Measurements from ENCODE around the gene ZNF605.
A peak's percentile ranks its signal among the peaks of the same experiment; 100 is the strongest.
"Not testable (repeated sequence)": the region's sequence is repeated elsewhere in the genome, so short reads cannot be mapped to it uniquely, and the experiment has no call there.

Gene ZNF605

DNA sequence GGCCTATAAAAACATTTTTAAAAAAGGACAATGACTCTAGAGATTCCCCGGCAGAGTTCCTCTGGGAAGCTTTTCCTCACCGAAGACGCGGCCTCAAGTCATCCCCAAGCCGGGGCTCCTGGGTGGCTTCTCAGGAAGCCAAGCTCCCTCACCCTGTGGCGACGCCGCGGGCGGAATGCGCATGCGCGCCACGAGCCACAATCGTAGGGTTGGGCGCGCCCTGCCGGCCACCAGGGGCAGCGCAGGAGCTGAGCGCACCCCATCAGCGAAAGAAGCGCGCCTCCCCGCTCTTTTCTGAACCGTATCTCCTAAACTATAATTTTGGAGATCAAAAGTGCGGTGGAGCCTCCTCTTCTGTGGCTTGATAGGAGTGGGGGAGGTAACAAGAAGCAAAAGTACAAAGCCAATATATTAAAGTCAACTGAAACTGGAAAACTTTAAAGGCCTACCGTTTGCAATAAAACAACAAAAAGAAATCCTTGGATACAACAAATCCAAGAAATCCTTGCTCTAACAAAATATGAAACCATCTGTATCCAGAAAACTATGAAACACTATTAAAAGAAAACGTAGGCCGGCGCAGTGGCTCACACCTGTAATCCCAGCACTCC is 51.3 kb downstream of the ZNF605 start:
- DNase-seq, result no peak

DNA sequence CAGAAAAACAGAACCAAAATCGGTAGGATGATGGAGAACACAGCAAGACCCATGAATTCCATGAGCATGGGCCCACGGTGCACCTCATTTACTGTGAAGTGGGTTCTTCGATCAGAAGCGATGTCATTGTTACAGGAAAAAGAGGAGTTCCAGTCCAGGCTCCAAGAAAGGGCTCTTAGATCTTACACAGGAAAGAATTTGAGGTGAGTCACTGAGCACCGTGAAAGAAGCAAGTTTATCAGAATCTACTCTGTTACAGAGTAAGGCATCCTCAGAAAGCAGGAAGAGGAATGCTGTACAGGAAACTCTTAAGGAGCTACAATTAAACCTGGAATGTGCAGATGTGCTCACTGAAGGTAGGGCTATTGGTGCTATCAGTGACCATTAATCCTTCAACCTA is 57.1 kb downstream of the ZNF605 start:
- DNase-seq, result no peak

DNA sequence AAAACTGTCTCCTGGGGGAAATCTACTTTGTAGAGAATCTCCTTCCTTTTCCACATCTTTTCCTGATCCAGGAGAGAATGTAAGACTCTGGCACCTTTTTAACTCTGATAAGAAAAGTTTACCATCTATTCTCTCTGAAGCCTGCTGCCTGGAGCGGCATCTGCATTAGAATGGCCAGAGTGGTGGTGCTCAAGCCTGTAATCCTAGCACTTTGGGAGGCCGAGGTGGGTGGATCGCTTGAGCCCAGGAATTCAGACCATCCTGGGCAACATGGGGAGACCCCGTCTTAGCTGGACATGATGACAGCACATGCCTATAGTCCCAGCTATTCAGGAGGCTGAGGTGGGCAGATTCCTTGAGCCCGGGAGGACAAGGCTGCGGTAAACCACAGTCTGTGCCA is 67.3 kb downstream of the ZNF605 start:
- DNase-seq, result no peak

DNA sequence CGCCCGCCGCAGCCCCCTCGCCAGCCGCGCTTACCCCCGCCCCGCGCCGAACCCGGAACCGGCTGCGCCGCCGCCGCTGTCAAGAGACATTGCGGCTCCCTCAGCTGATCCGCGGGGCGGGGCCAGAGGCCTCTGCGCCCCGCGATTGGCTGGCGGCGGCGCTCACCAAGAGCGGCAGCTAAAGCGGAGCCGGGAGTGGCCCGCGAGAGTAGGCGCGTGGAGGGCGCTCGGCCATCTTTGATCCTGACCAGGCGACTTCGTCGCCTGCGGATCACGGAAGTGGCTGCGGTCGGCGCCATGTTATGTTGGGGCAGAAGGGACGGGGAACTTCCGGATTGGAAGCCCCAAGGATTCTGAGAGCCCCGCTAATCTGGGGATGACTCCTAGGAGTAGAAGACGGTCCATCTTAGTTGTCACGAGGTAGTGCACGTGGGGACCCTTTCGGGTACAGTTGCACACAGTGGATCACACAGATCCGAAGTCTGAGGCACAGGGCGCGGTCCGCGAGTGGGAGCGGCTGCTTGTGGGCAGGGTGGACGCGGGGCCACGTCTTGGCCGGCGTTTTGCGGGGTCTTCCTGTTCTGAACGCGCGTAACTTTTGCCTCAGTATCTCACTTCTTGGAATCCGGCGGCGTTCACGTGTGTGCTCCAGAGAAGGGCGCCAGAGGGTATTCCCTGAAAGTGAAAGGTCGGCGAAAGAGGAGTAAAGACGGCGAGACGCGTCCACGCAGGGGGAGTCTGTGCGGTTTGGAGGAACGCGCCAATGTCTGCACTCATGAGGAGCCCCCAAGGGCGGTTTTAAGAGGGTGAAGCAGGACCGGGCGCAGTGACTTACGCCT is 68.4 kb downstream of the ZNF605 start, which contains the start of gene CHFR:
TSS of gene CHFR (minus strand) at position 93 of the 839 bp plus-strand sequence. CDS start 277 bp downstream, outside the sequence.
- peak; percentile 54 for DNase-seq

DNA sequence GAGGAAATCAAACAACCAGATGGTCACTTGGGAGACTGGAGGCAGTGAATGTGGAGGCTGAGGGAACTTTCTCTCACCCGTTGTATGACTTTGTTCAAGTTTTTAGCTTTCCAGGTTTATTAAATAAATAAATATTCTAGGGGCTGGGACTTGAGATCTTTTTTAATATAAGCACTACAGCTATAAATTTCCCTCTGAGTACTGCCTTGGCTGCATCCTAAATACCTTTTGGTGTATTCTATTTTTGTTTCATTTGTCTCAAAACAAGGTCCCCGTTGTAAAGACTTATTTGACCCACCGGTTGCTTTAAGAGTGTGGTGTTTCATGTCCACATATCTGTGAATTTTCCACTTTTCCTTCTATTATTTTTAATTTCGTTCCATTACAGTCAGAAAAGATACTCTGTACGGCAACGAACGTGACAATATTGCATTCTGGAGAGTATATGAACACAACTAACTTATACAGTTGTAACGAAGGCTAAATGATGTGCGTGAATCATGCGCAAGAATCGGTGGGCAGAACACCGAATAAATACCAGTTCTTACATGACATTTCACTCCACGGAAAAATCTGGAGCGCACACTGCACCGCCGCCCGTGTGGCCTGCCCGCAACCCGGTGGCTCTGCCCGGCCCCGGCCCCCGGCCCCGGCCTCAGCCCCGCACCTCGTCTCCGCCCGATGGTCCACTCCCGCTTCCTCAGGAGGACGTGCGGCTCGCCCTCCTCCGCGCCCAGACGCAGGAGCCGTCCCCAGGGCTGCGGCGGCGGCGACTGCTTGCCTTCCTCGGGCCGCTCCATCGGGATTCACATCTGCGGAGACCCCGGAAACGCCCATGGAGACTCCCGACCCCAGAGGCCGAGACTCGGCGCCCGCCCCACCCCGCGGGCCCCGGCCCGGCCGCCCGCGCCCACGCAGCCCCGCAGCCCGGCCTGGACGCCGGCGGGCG is 69.3 kb downstream of the ZNF605 start:
- DNase-seq, result no peak

DNA sequence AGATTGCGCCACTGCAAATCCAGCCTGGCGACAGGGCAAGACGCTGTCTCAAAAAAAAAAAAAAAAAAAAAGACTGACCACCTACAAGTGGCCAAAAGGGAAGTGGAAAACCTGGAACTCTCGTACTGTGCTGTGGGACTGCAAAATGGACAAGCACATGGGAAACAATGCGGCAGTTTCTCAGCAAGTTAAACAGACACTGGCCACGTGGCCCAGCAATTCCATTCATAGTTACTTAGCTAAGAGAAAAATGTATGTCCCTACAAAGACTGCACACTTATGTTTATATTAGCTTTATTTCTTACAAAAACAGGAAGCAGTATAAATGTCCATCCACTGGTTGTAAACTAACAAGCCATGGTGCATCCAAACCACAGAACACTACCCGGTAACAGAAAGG is 74.3 kb downstream of the ZNF605 start:
- DNase-seq, result no peak

DNA sequence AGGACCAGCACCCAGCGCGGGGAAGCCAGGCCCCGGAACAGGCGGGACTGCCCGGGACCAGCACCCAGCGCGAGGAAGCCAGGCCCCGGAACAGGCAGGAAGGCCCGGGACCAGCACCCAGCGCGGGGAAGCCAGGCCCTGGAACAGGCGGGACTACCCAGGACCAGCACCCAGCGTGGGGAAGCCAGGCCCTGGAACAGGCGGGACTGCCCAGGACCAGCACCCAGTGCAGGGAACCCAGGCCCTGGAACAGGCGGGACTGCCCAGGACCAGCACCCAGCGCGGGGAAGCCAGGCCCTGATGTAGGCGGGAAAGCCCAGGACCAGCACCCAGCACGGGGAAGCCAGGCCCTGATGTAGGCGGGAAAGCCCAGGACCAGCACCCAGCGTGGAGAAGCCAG is 81.5 kb downstream of the ZNF605 start:
- DNase-seq, result not testable (repeated sequence)

DNA sequence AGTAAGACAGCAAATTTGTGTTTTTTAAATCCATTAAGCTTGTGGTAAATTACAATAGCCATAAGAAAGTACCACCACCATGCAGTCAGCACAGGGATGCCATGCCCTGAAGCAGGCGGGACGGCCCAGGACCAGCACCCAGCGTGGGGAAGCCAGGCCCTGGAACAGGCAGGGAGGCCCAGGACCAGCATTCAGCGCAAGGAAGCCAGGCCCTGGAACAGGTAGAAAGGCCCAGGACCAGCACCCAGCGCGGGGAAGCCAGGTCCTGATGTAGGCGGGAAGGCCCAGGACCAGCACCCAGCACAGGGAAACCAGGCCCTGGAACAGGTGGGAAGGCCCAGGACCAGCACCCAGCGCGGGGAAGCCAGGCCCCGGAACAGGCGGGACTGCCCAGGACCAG is 81.9 kb downstream of the ZNF605 start:
- DNase-seq, result no peak

DNA sequence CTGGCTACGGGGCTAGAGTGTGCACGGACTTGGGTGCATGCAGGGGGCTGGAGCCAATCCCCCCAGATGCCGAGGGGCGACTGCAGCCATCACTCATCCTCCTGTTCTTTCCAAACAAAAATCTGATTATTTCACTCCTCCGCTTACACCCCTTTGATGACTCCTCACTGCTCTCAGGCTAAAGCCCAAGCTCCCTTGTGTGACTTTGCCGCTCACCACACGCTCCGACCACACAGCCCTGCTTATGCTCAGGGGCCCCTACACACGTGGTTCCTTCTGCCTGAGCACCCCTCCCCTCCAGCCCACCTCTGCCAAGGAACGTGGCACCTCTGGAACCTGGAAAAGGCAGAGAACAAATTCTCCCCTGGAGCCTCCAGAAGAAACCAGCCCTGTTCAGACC is 82.4 kb downstream of the ZNF605 start:
- DNase-seq, result no peak

DNA sequence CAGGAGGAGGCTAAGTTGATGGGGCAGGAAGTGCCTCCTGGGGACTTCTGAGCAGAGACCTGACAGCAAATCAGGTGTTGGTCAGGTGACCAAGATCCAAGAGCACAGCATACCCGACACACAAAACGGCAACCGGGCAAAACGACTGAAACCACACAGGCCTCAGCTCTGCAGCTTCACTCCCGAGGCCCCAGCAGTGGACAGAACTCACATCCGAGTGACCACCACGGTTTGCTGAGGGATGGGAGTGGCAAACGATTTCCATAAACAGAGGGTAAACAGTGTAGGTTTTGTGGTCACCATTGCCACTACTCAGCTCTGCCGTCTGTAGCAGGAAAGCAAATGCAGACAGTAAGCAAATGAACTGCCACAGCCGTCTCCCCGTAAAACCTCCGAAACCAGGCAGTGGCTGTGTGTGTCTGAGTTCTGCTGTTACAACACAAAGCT is 83.1 kb downstream of the ZNF605 start:
- DNase-seq, result no peak

DNA sequence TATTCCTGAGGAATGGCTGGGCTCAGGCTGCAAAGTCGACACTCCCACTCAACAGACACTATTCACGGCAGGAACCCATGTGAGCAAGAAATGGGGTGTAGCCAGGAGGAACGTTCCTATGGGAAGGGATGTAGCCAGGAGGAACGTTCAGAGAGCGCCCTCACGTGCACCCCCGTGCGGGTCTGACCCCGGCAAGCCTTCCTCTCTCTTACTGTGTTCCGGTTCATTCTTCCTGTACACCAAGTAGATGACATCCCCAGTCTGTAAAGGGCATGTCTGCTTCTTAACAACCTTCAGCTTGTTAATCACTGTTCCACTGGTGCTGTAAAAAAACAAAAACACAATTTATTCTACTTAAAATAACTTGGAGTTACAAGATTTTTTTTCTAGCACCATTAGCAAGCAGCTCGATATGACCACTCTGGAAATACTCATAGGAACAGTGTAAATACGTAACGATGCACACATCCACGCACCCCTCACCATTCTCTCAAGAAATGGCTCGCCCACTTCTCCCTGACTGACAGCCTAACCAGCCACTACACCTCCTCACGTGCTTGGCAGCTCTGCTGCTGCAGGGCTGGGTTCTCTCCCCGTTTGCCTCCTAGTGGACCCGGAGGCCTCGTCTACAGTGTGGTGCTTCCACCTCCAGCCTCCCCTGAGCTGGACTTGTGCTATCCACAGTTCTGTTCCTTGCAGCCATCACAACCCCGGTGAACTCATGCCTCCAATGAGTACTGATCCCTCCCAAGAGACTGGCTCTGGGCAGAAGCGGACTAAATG is 83.8 kb downstream of the ZNF605 start:
- DNase-seq, result no peak

DNA sequence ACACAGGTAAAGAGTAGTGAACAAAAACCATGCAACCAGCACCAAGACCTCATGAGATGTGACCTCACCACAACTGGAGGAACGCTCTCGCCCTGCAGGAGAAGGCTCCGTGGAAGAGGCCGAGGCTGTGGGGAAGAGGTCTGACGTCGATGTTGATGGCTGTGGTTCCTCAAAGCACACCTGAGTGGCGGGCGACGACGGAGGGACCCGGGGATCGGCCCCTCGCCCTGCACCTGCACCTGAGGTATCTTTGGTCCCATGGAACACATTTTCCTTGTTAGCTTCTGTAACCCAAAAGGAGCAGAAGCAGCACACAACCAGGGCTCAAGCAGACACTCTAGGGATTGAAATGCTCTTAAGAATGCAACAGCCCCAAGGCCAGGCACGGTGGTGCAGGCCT is 86.6 kb downstream of the ZNF605 start:
- DNase-seq, result no peak
